Posterior vena cava (tissue), 2 donors: ENCODE measurements around the gene L3MBTL4. TPM values are rescaled to one million over a fixed set of nuclear protein-coding genes. Genes with fewer than 3 reads are reported as not detected.

Experiments used
- DNase-seq: peaks from one replicate; pipeline ENCODE4 v3.0.0-alpha.2; 2020; ENCODE audit warnings: low spot score
- intact Hi-C, 2 donors: fragments of 100-400 bp; cut with DNase I; formaldehyde crosslinking; loops; one replicate each; pipeline versions ENCODE4 v1.14.1 to v1.14.2; 2022 to 2023
- total RNA-seq, 2 donors: library from RNA; stranded (reverse); fragmentation: NEBNext Ultra II Directional; extraction: Animal tissue kit (Norgen Biotek cat#: 25700); gene quantifications; one replicate each; pipeline ENCODE4 v1.2.1, GENCODE V29; 2021
- donor health status: DM: yes; HTN: yes; CAD: no.
- donor health status: DM: yes; HTN: yes; CAD: no.

L3MBTL4 gene
- total RNA-seq, 2 donors from 2014 or later: 10.5 to 17.6 TPM

GRCh38 chr18:5964108-5964507, 450.6 kb downstream of the L3MBTL4 start:
- intact Hi-C loops: no loop called here
- DNase-seq: no peak

- DNase-seq: no peak
- intact Hi-C loops: no loop called here
These were observed 451.4 kb downstream of the L3MBTL4 start for GRCh38 chr18:5963267-5963666.

GRCh38 chr18:5962362-5962761, 452.3 kb downstream of the L3MBTL4 start:
- no peak for DNase-seq
- intact Hi-C loops: no loop called here

- intact Hi-C loops: no loop called here
- DNase-seq: no peak
These were observed 452.9 kb downstream of the L3MBTL4 start for GRCh38 chr18:5961828-5962150.

- DNase-seq: no peak
- intact Hi-C loops: no loop called here
These were observed 453.4 kb downstream of the L3MBTL4 start for GRCh38 chr18:5961097-5961827.

GRCh38 chr18:5958822-5959221, 455.9 kb downstream of the L3MBTL4 start:
- intact Hi-C loops: no loop called here
- DNase-seq: no peak

- DNase-seq: no peak
- intact Hi-C loops: no loop called here
These were observed 458.9 kb downstream of the L3MBTL4 start for GRCh38 chr18:5955861-5956260.

GRCh38 chr18:5951515-5952091, 463.1 kb downstream of the L3MBTL4 start:
- DNase-seq: no peak
- intact Hi-C loops: no loop called here

- DNase-seq: no peak
- intact Hi-C loops: no loop called here
These were observed 465.9 kb downstream of the L3MBTL4 start for GRCh38 chr18:5948781-5949180.

GRCh38 chr18:5948237-5948636, 466.5 kb downstream of the L3MBTL4 start:
- DNase-seq: no peak
- intact Hi-C loops: no loop called here

GRCh38 chr18:5944448-5944847, 470.3 kb downstream of the L3MBTL4 start:
- DNase-seq: no peak
- intact Hi-C loops: no loop called here

GRCh38 chr18:5943514-5943913, 471.2 kb downstream of the L3MBTL4 start:
- DNase-seq: no peak
- intact Hi-C loops: no loop called here

GRCh38 chr18:5942591-5942990, 472.1 kb downstream of the L3MBTL4 start:
- intact Hi-C loops: no loop called here
- no peak for DNase-seq

- intact Hi-C loops: no loop called here
- DNase-seq: no peak
These were observed 472.8 kb downstream of the L3MBTL4 start for GRCh38 chr18:5941890-5942289.

- intact Hi-C loops: no loop called here
These were observed 474.7 kb downstream of the L3MBTL4 start for GRCh38 chr18:5939801-5940667.

GRCh38 chr18:5937795-5938194, 476.9 kb downstream of the L3MBTL4 start:
- DNase-seq: no peak
- intact Hi-C loops: no loop called here

More at GRCh38 chr18:5939801-5940667, 474.7 kb downstream of the L3MBTL4 start:
- no peak for DNase-seq

- intact Hi-C loops: no loop called here
- no peak for DNase-seq
These were observed 477.6 kb downstream of the L3MBTL4 start for GRCh38 chr18:5937121-5937520.

- no peak for DNase-seq
- intact Hi-C loops: no loop called here
These were observed 483.9 kb downstream of the L3MBTL4 start for GRCh38 chr18:5930789-5931188.

- intact Hi-C loops: no loop called here
- DNase-seq: no peak
These were observed 496.4 kb downstream of the L3MBTL4 start for GRCh38 chr18:5918205-5918858.

GRCh38 chr18:5914951-5915350, 499.8 kb downstream of the L3MBTL4 start:
- DNase-seq: no peak
- intact Hi-C loops: no loop called here
